Fibroblast of villous mesenchyme (primary cell): ENCODE results near the gene CFAP57. TPM values are rescaled to one million over a fixed set of nuclear protein-coding genes. Genes with fewer than 3 reads are reported as not detected.

Experiments
- DNase-seq: peaks from one replicate; pipeline ENCODE4 v3.0.0-alpha.2; 2010; ENCODE audit warnings: low read depth
- H3K4me3 ChIP-seq: 2 replicates; pipeline ENCODE4 v1.5.1; 2011; ENCODE audit warnings: low read depth, mild to moderate bottlenecking, low read length
- total RNA-seq: library from RNA; depleted of rRNA; stranded (reverse); fragments of >200 nt; gene quantifications from 2 replicates; pipeline ENCODE4 v1.2.3, GENCODE V29; 2012
- TF ChIP-seq, protein P1 (sequence below): IDR thresholded peaks from 2 replicates; pipeline ENCODE4 v1.5.1; 2012; ENCODE audit warnings: low read depth, mild to moderate bottlenecking, low read length; ENCODE audit not compliant: insufficient read depth

CFAP57 gene
- total RNA-seq, 1 donor, result under 0.01 TPM

DNA sequence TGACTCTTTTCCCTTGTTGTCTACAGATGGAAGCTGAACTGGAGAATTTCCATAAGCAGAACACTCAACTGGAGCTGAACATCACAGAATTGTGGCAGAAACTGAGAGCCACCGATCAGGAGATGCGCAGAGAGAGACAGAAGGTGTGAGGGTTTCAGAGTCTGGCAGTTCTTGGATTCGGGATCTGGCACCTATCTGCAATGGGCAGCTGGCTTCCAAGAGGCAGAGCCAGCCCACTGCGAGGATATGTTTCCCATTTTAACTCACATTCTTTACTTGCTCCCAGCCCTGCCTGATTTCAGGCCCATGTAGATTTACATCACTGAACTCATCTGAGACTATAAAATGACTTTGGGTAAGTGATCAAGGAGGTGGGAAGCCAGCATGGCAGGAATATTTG lies 60.4 kb downstream of the CFAP57 start:
- DNase-seq, result no peak
- no peak overlapping the region for H3K4me3 ChIP-seq

DNA sequence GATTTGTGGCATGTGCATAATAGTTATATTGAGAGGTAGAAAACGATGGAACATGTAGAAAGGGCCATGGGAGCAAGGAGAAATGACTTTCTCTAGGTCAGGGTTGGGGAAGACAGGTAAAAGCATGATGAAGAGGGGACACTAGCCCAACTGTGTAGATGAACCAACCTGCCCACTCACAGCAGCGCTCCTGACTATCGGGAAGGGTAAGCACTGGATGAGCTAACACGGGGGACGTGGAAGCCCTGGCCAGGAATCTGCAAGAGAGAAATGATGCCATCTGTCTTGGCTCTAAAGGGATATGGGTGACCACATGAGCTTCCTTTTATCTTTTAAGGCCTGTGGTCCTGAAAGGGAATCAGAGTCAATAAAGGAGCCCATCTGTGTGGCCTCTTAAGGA lies 61.5 kb downstream of the CFAP57 start:
- DNase-seq, result no peak
- no peak overlapping the region for H3K4me3 ChIP-seq
- TF ChIP-seq, protein P1, sequence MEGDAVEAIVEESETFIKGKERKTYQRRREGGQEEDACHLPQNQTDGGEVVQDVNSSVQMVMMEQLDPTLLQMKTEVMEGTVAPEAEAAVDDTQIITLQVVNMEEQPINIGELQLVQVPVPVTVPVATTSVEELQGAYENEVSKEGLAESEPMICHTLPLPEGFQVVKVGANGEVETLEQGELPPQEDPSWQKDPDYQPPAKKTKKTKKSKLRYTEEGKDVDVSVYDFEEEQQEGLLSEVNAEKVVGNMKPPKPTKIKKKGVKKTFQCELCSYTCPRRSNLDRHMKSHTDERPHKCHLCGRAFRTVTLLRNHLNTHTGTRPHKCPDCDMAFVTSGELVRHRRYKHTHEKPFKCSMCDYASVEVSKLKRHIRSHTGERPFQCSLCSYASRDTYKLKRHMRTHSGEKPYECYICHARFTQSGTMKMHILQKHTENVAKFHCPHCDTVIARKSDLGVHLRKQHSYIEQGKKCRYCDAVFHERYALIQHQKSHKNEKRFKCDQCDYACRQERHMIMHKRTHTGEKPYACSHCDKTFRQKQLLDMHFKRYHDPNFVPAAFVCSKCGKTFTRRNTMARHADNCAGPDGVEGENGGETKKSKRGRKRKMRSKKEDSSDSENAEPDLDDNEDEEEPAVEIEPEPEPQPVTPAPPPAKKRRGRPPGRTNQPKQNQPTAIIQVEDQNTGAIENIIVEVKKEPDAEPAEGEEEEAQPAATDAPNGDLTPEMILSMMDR, result no peak

More for the DNA sequence above, 60.4 kb downstream of the CFAP57 start:
- TF ChIP-seq, protein P1, result no peak

DNA sequence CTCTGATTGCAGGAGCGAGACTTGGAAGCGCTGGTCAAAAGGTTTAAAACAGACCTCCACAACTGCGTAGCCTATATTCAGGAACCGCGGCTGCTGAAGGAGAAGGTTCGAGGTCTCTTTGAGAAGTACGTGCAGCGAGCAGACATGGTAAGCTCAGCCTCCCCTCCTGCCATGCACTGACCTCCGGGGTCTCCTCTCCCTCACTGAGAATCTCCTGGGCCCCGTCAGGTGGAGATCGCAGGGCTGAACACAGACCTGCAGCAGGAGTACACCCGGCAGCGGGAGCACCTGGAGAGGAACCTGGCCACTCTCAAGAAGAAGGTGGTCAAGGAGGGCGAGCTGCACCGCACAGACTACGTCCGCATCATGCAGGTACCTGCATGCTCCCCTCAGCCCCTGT lies 62.1 kb downstream of the CFAP57 start:
- no peak overlapping the region for H3K4me3 ChIP-seq
- no peak for DNase-seq
- TF ChIP-seq, protein P1, result no peak

DNA sequence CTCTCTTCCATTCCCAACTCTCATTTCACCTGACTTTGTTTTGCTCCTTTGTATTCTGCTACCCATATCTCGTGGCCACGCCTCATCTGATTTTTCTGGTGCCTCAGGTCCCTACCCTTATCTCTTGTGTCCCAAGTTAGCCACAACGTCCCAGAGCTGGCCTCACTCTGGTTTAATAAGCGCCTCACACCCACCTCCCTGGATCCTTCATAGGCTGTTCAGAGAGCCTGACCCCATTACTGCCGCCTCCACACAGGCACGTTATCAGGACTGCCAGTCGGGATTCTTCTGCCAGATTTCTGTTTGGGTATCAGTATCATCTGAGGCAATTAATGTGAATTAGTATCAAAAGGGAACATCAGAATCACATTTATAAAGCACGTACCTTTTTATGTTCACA lies 62.9 kb downstream of the CFAP57 start:
- no peak overlapping the region for H3K4me3 ChIP-seq
- no peak for DNase-seq
- TF ChIP-seq, protein P1, result no peak

DNA sequence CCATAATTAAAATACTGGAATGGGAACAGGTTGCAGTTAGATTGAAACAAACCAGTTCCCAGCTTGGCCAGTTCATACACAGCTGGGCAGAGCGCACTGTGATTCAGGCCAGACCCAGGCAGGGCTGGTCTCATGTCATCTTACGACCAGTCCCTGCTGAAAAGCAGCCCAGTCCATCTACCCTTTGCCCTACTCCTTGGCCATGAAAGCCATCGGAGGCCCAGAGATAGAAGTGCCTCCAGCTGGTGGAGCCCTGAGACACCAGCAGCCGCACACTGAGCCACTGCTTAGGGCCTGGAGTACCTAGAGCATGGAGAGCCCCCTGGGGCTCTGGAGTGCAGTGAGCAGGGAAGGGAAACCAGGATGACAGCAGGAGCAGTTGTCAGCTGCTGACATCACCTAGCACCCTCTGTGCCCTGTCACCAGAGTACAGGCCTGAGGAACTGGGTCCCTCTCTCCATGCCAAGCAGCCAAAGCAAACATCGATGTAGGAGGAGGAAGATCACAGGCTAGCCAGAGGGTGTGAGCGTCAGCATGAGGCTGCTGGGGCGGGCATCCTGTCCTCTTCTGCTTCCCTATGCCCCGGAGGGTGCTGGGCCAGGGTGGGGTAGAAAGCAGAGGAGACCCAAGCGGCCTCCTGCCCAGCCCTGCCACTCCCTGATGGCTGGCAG lies 63.5 kb downstream of the CFAP57 start:
- no peak for DNase-seq
- H3K4me3 ChIP-seq, result no peak overlapping the region
- TF ChIP-seq, protein P1, result no peak

DNA sequence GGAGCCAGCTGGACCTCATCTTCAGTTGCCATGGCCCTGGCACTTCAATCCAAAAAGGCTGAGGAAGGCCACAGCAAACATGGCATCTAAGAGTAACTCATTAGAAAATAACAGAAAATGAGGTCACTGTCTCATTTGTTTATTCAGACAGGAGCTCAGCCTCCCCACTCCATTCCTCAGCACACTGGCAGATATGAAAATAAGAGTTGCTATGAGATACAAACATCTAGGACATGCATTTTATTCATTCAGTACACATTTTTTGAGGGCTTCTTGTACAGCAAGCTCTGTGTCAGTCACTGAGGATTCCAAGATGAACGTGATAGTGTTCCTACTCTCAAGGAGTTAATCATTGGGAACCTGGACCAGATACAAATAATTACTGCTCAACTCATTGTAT lies 65.0 kb downstream of the CFAP57 start:
- H3K4me3 ChIP-seq, result no peak overlapping the region
- DNase-seq, result no peak
- TF ChIP-seq, protein P1, result no peak

DNA sequence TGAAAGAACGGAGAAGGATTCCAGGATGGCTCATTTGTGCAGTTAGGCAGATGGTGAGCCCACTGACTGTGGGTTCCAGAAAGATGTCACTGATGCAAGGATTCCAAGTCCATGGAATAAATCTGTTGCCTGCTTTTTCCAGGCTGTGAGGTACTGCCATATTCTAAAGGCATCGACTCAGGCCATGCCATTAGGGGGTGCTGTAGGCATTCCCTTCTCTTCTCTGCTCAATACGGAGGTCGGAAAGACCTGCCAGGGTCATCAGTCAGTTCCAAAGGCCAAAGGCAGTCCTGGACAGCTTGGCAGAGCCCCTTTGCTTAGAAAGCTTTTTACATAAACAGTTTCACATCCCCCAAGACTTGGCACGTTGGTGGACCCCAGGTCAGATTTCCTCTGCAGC lies 66.0 kb downstream of the CFAP57 start:
- DNase-seq, result peak; percentile 66
- TF ChIP-seq, protein P1, result peak; percentile 80
- H3K4me3 ChIP-seq, result no peak overlapping the region
